ENCODE results near the gene FIS1. TPM values are rescaled to one million over a fixed set of nuclear protein-coding genes. Genes with fewer than 3 reads are reported as not detected.

The FIS1 gene
- total and polyA plus RNA-seq, 9 donors, result 83.2 to 262 (median 178) TPM

GRCh38 chr7:101220295-101220694 is 24.6 kb downstream of the FIS1 start:
- no peak for TF ChIP-seq EP300 (IDR thresholded peaks at IDR 0.05)
- TF ChIP-seq POLR2A (IDR thresholded peaks at IDR 0.05), result no peak
- no peak for TF ChIP-seq CTCF (IDR thresholded peaks at IDR 0.05)
- no peaks in the 10 kb centered on the region for H3K9me3 ChIP-seq
- H3K27ac ChIP-seq, result no peak overlapping the region
- 77 to 82% (median 78%) methylated on average over 5 of the region's 5 CpGs for WGBS, 3 donors
- H3K27me3 ChIP-seq, result no peaks in the 10 kb centered on the region
- intact Hi-C loops (cut with DNase I), result no loop called here
- no peak overlapping the region for H3K4me3 ChIP-seq
- H3K36me3 ChIP-seq, result no peaks in the 10 kb centered on the region
- H3K4me1 ChIP-seq (ENCODE audit: insufficient read depth), result peaks cover 12% of the 10 kb centered on the region
- DNase-seq, result no peak

GRCh38 chr7:101218236-101219125 is 26.4 kb downstream of the FIS1 start:
- H3K4me1 ChIP-seq (ENCODE audit: insufficient read depth), result peaks cover 12% of the 10 kb centered on the region
- H3K27me3 ChIP-seq, result no peaks in the 10 kb centered on the region
- H3K27ac ChIP-seq, result peak overlapping the region in 1 of 2 donors; percentile 85

GRCh38 chr7:101217388-101218235 is 27.3 kb downstream of the FIS1 start, which contains the start of the genes PLOD3 and ZNHIT1:
Gene PLOD3, minus strand, starts transcription at chr7:101217581. Its CDS starts 307 bp downstream, at chr7:101217274.
Gene ZNHIT1, plus strand, starts transcription at chr7:101218165. Its CDS starts 31 bp downstream, at chr7:101218196.
- Histone ChIP-seq H3K36me3 (no peaks in the 10 kb centered on the region), H3K27ac (peak within 1 kb of the TSS; percentile 22 to 85), H3K4me3 (peak within 1 kb of the TSS; percentile 86), H3K4me1 (ENCODE audit: insufficient read depth) (peaks cover 12% of the 10 kb centered on the region), H3K27me3 (no peaks in the 10 kb centered on the region), H3K9me3 (no peaks in the 10 kb centered on the region)
- peak; percentile 94 to 98 (median 96) for DNase-seq
- peak in 1 of 3 donors; percentile 8 for TF ChIP-seq CTCF (IDR thresholded peaks at IDR 0.05)
- TF ChIP-seq POLR2A (IDR thresholded peaks at IDR 0.05), result no peak
- intact Hi-C loops (cut with DNase I), result no loop called here
- WGBS, 3 donors, result 0 to 1% (median 0%) methylated on average over 45 to 57 of the region's 57 CpGs

More at GRCh38 chr7:101218236-101219125, 26.4 kb downstream of the FIS1 start:
- H3K9me3 ChIP-seq, result no peaks in the 10 kb centered on the region
- DNase-seq, result no peak
- no peaks in the 10 kb centered on the region for H3K36me3 ChIP-seq
- peak overlapping the region; percentile 86 for H3K4me3 ChIP-seq
- intact Hi-C loops (cut with DNase I), result no loop called here
- WGBS, 3 donors, result 5 to 6% (median 5%) methylated on average over 26 of the region's 26 CpGs
- TF ChIP-seq EP300 (IDR thresholded peaks at IDR 0.05) (no peak), POLR2A (IDR thresholded peaks at IDR 0.05) (no peak), CTCF (IDR thresholded peaks at IDR 0.05) (no peak)

GRCh38 chr7:101216860-101217387 is 28.0 kb downstream of the FIS1 start:
- intact Hi-C loops (cut with DNase I), result no loop called here
- H3K27ac ChIP-seq, result peak overlapping the region; percentile 22 to 85
- peak in 3 of 5 donors; percentile 23 to 58 (median 46) for DNase-seq
- 0 to 1% (median 1%) methylated on average over 26 to 34 of the region's 34 CpGs for WGBS, 3 donors
- H3K4me1 ChIP-seq (ENCODE audit: insufficient read depth), result peaks cover 12% of the 10 kb centered on the region
- peak overlapping the region; percentile 86 for H3K4me3 ChIP-seq
- TF ChIP-seq POLR2A (IDR thresholded peaks at IDR 0.05) (no peak), CTCF (IDR thresholded peaks at IDR 0.05) (no peak), EP300 (IDR thresholded peaks at IDR 0.05) (no peak)
- no peaks in the 10 kb centered on the region for H3K9me3 ChIP-seq
- no peaks in the 10 kb centered on the region for H3K27me3 ChIP-seq
- H3K36me3 ChIP-seq, result no peaks in the 10 kb centered on the region
